DND-41 (cell line): ENCODE measurements around the gene ITPRIPL2.

Source experiments
- ATAC-seq: fragments of 200-7000 bp; cut with Tn5 transposase; 3 replicates; pipeline ENCODE4 v1.9.1; 2021; ENCODE audit warnings: low read depth; ENCODE audit not compliant: insufficient read depth
- DNase-seq: peaks from one replicate; pipeline ENCODE4 v3.0.0-alpha.2; 2020
- H2AFZ ChIP-seq: 2 replicates; pipeline ENCODE4 v1.6.0; 2012; ENCODE audit warnings: low read depth, low read length
- H3K27ac ChIP-seq: 2 replicates; pipeline ENCODE4 v1.5.1; 2012; ENCODE audit warnings: low read length, inconsistent platforms
- H3K27me3 ChIP-seq: fragments of 200-600 bp; sonication (generic); 2 replicates; pipeline ENCODE4 v1.6.0; 2012; ENCODE audit warnings: low read length, mild to moderate bottlenecking, inconsistent platforms; ENCODE audit not compliant: insufficient read depth, poor library complexity
- H3K36me3 ChIP-seq: 2 replicates; pipeline ENCODE4 v1.5.1; 2012; ENCODE audit warnings: low read length, inconsistent platforms; ENCODE audit not compliant: insufficient read depth
- H3K4me1 ChIP-seq: 2 replicates; pipeline ENCODE4 v1.5.1; 2012; ENCODE audit warnings: mild to moderate bottlenecking, low read length; ENCODE audit not compliant: insufficient read depth
- H3K4me2 ChIP-seq: 2 replicates; pipeline ENCODE4 v1.6.0; 2012; ENCODE audit warnings: mild to moderate bottlenecking, moderate library complexity, low read length, inconsistent platforms; ENCODE audit not compliant: insufficient read depth
- H3K4me3 ChIP-seq, 2 experiments: fragments of 200-600 bp in 1 of 2; shearing (Covaris generic) in 1 of 2; 2 replicates each; pipeline ENCODE4 v1.5.1; 2012 to 2016; ENCODE audit warnings: inconsistent platforms in 2 of 2, low read length in 2 of 2, mild to moderate bottlenecking in 2 of 2, low read depth in 1 of 2, moderate library complexity in 1 of 2
- H3K79me2 ChIP-seq: 2 replicates; pipeline ENCODE4 v1.6.0; 2012; ENCODE audit warnings: low read length, inconsistent platforms; ENCODE audit not compliant: insufficient read depth
- H3K9ac ChIP-seq: 2 replicates; pipeline ENCODE4 v1.6.0; 2012; ENCODE audit warnings: low read depth, mild to moderate bottlenecking, inconsistent platforms, low read length, moderate library complexity
- H3K9me3 ChIP-seq: 2 replicates; pipeline ENCODE4 v1.5.1; 2012; ENCODE audit warnings: low read length, moderate library complexity, mild to moderate bottlenecking, inconsistent platforms; ENCODE audit not compliant: insufficient read depth, severe bottlenecking
- H4K20me1 ChIP-seq: 2 replicates; pipeline ENCODE4 v1.6.0; 2012; ENCODE audit warnings: low read length; ENCODE audit not compliant: insufficient read depth
- EZH2 ChIP-seq: IDR thresholded peaks from 3 replicates; pipeline ENCODE4 v1.6.1; 2012; ENCODE audit warnings: borderline replicate concordance, low read depth, mild to moderate bottlenecking, moderate library complexity, low read length, inconsistent platforms; ENCODE audit not compliant: severe bottlenecking
- TF ChIP-seq, protein P1 (sequence below): IDR thresholded peaks from 2 replicates; pipeline ENCODE4 v1.5.1; 2012; ENCODE audit warnings: borderline replicate concordance, low read length, moderate library complexity, mild to moderate bottlenecking; ENCODE audit not compliant: poor library complexity, severe bottlenecking; ENCODE audit errors: extremely low read depth

The ITPRIPL2 gene

DNA sequence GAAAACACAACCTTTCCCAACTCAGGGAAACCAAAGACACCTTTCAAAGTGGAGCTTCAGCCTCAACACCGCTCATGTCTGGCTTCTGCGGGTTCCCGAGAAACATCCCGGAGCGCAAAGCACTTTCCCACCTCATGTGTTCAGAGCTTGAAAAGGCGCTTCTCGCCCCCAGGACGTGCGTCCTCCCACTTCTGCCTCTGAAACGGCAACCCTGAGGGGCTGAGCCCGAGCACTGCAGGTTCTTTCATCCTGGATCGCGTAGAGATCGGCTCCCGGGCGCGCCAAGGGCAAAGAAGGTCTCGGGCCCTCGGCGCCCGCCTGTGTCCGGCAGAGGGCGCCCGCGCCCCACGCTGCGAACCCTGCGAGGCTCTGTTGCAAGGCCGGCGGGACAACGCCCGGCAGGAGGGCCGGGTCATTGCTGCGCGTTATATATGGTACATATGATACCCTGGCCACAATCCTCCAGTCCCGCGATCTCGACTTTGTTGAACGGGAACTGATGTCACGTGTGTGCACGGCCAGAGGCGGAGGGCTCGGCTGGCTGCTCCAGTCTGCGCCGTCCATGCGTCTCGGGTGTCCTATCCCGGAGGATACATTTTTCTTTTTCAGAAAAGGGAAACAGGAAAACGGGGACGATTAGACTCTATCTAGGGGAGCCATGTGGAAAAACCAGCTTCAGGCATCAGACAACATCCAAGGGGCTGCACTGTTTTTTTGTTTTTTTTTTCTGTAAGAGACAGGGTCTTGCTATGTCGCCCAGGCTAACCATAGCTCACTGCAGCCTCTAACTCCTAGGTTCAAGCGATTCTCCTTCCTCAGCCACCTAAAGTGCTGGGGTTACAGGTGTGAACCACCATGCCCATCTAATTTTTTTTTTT is 27.2 kb upstream of the ITPRIPL2 start:
- no peak overlapping the region for H3K9ac ChIP-seq
- ATAC-seq = peak; percentile 98

DNA sequence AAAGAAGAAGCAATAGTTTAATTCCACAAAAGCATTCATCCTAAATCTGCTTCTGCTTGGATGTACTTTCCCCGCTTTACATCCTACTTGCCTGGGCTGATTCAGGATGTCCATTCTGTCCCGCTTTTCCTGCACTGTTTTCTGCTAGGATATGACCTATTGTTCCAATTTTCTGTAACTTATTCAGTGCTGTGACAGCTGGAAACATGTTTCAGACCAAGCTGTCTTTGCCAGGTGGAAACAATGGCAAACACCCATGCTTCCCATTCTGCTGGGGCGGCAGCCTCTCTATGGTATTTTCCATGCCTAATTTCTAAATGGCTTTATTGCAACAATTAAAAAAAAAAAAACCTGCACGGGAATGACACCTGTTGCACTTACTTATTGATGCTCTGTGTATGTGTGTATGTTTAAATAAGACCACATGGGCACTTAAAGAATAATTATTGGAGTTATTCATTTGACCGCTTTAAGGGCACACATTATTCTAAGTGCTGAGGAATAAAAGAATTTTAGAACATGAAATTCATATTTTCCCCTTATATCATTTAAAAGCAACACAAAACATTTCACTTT is 25.3 kb upstream of the ITPRIPL2 start:
- DNase-seq (no peak), ATAC-seq (no peak)
- H3K79me2 ChIP-seq = no peaks in the 10 kb centered on the region
- H3K36me3 ChIP-seq = no peaks in the 10 kb centered on the region
- no peak overlapping the region for H3K9ac ChIP-seq
- H3K4me2 ChIP-seq = no peak overlapping the region
- no peak for TF ChIP-seq EZH2
- TF ChIP-seq, protein P1, sequence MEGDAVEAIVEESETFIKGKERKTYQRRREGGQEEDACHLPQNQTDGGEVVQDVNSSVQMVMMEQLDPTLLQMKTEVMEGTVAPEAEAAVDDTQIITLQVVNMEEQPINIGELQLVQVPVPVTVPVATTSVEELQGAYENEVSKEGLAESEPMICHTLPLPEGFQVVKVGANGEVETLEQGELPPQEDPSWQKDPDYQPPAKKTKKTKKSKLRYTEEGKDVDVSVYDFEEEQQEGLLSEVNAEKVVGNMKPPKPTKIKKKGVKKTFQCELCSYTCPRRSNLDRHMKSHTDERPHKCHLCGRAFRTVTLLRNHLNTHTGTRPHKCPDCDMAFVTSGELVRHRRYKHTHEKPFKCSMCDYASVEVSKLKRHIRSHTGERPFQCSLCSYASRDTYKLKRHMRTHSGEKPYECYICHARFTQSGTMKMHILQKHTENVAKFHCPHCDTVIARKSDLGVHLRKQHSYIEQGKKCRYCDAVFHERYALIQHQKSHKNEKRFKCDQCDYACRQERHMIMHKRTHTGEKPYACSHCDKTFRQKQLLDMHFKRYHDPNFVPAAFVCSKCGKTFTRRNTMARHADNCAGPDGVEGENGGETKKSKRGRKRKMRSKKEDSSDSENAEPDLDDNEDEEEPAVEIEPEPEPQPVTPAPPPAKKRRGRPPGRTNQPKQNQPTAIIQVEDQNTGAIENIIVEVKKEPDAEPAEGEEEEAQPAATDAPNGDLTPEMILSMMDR = no peak
- H4K20me1 ChIP-seq = no peaks in the 10 kb centered on the region
- no peak overlapping the region for H3K27ac ChIP-seq
- peaks cover 4% of the 10 kb centered on the region for H3K27me3 ChIP-seq
- H3K4me3 ChIP-seq = no peak overlapping the region
- peaks cover 8% of the 10 kb centered on the region for H3K4me1 ChIP-seq
- H3K9me3 ChIP-seq = no peaks in the 10 kb centered on the region
- H2AFZ ChIP-seq = no peak overlapping the region

More for the DNA sequence above, 27.2 kb upstream of the ITPRIPL2 start:
- Histone ChIP-seq H3K27ac (no peak overlapping the region), H4K20me1 (no peaks in the 10 kb centered on the region), H3K27me3 (peaks cover 4% of the 10 kb centered on the region), H3K9me3 (no peaks in the 10 kb centered on the region), H3K4me1 (peaks cover 8% of the 10 kb centered on the region), H3K36me3 (0 out of 2 replicates have a peak, but pooled peaks cover 3% of the 10 kb centered on the region), H3K79me2 (no peaks in the 10 kb centered on the region), H2AFZ (peak overlapping the region; percentile 57; the same call in 1 of the 2 replicates), H3K4me3 (no peak overlapping the region), H3K4me2 (peak overlapping the region; percentile 46)
- peak; percentile 68 for DNase-seq
- no peak for TF ChIP-seq EZH2
- TF ChIP-seq, protein P1 = peak; percentile 94

DNA sequence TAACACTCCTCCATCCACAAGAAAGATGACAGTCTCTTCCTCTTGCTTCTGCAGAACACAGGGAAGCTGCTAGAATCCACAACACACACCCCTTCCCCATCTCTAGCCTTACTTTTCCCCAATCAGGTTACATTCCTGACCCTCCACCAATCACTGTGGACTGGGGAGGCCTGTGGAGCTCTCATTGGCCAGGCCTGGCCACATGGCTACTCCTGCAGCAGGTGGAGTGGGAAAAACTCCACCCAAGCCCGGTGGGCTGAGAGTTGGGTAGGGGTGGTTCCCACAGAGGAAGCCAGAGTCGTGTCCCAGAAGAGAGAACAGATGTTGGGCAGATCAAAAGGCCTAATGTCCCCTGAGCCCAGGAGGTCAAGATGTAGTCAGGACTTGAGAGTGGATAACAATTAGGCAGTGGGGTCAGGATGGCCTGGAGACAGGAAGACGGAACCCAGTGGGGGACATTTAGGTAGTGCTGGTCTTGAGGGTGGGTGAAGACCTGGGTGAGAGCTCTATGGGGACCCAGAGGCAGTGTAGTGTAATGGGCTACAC is 24.3 kb upstream of the ITPRIPL2 start:
- Histone ChIP-seq H4K20me1 (no peaks in the 10 kb centered on the region), H3K4me1 (peaks cover 8% of the 10 kb centered on the region), H2AFZ (no peak overlapping the region), H3K9ac (no peak overlapping the region), H3K4me2 (no peak overlapping the region), H3K79me2 (no peaks in the 10 kb centered on the region), H3K9me3 (no peaks in the 10 kb centered on the region), H3K36me3 (no peaks in the 10 kb centered on the region), H3K27me3 (peaks cover 7% of the 10 kb centered on the region), H3K4me3 (no peak overlapping the region), H3K27ac (no peak overlapping the region)
- ATAC-seq (no peak), DNase-seq (no peak)
- TF ChIP-seq, protein P1 = no peak
- TF ChIP-seq EZH2 = no peak
